ENCODE measurements around the gene MUSTN1.

Gene MUSTN1

DNA sequence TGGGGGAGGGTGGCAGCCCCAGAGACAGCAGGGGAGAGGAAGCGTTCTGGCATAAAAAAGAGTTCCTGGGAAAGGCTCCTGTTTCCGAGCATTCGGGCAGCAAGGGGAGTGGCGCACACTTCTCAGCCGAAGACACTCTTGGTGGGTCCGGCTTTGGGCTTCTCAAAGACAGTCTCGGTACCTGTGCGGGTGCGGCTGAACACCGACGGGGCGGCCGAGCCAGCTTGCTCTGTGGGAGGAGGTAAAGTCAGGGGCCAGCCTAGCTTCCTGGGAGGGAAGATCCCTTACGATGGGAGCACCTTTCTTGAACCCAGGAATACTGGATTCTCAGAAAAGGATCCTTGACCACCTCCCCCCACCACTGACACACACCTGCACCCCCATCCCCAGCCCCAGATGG lies 1.6 kb downstream of the MUSTN1 start:
- in situ Hi-C loops (cut with MboI; ENCODE audit: low pct_unique_long_range_greater_than_20kb, low sequenced_read_pairs, unreplicated experiment): no loop called here
- TF ChIP-seq, protein P1, sequence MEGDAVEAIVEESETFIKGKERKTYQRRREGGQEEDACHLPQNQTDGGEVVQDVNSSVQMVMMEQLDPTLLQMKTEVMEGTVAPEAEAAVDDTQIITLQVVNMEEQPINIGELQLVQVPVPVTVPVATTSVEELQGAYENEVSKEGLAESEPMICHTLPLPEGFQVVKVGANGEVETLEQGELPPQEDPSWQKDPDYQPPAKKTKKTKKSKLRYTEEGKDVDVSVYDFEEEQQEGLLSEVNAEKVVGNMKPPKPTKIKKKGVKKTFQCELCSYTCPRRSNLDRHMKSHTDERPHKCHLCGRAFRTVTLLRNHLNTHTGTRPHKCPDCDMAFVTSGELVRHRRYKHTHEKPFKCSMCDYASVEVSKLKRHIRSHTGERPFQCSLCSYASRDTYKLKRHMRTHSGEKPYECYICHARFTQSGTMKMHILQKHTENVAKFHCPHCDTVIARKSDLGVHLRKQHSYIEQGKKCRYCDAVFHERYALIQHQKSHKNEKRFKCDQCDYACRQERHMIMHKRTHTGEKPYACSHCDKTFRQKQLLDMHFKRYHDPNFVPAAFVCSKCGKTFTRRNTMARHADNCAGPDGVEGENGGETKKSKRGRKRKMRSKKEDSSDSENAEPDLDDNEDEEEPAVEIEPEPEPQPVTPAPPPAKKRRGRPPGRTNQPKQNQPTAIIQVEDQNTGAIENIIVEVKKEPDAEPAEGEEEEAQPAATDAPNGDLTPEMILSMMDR (IDR thresholded peaks at IDR 0.05; ENCODE audit: extremely low read depth, insufficient read depth, missing control alignments): no peak

DNA sequence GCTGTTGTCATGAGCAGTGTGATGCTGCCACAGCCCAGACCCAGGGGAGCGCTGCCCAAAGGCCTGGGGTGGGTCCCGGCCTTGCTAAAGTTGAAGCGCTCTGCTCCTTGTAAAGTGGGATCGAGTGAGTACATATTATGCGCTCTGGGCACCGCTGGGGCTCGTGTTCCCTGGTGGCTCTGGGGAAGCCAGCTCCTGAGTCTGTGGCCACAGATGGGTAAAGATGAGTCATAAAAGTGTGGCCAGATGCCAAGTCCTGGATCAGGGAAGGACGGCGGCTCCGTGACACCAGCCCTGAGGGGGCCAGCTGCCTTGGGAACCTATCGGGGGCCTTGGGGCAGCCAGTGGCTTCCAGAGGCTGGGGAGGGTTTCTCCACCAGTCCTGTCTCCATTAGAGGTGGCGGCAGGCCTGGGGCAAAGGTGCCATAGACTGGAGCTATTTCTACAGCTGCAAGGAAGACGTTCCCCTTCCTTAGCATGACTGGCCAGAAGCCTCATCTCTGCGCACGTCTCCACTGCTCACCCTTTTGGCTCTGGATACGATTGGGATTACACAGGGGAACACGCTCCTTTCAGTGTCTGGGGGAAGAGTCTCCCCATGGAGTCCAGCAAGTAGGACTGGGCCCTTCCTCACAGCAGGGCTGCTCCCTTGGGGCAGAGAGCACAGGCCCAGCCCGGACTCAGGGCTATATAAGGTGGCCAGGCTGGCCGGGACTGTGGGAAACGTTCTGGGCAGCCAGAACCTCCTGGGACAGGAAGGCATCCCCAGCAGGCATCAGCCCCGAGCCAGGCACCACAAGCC lies 3.1 kb downstream of the MUSTN1 start:
- no peak for DNase-seq (ENCODE audit: low spot score)
- TF ChIP-seq, protein P1 (IDR thresholded peaks at IDR 0.05; ENCODE audit: extremely low read depth, insufficient read depth, missing control alignments): no peak
- in situ Hi-C loops (cut with MboI; ENCODE audit: low pct_unique_long_range_greater_than_20kb, low sequenced_read_pairs, unreplicated experiment): no loop called here

More for the DNA sequence above, 1.6 kb downstream of the MUSTN1 start:
- DNase-seq (ENCODE audit: low spot score): no peak

DNA sequence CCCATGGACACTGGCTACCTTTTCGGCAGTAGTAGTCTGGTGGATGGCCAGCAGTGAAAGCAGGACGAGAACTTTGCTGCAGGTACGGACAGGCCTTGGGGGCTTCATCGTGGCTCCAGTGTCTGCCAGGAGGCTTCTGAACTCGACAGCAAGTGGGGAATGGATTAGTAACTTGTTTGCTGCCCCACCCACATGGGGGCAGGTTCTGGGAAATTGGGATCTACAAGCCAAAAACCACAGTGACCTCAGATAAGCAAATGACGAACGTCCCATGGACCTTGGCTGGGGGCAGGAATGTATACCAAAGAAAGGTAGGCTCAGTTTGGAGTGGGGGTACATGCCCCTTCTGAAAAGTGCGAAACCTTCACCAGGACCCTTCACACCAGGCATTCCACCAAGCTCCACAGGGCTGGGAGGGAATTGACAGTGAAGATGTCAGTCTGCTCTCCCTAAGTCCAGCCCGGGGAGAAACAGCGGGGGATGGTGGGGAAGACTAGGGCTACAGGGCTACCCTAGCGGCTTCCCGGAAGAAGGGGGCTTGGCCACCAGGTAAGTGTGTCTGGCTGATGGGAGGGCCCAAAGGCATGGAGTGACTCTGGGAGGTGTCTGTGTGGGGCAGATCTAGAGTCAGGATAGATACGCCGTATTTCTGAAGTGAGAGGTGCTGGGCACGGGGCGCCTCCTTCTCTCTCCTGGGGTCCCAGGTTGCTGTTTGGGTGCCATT lies 4.1 kb downstream of the MUSTN1 start, which contains the start of gene ITIH4:
ITIH4 (minus strand) TSS at position 138 of the 724 bp plus-strand sequence; CDS start at position 108, 30 bp downstream.
- DNase-seq (ENCODE audit: low spot score): no peak
- in situ Hi-C loops (cut with MboI; ENCODE audit: low pct_unique_long_range_greater_than_20kb, low sequenced_read_pairs, unreplicated experiment): no loop called here
- TF ChIP-seq, protein P1 (IDR thresholded peaks at IDR 0.05; ENCODE audit: extremely low read depth, insufficient read depth, missing control alignments): no peak

DNA sequence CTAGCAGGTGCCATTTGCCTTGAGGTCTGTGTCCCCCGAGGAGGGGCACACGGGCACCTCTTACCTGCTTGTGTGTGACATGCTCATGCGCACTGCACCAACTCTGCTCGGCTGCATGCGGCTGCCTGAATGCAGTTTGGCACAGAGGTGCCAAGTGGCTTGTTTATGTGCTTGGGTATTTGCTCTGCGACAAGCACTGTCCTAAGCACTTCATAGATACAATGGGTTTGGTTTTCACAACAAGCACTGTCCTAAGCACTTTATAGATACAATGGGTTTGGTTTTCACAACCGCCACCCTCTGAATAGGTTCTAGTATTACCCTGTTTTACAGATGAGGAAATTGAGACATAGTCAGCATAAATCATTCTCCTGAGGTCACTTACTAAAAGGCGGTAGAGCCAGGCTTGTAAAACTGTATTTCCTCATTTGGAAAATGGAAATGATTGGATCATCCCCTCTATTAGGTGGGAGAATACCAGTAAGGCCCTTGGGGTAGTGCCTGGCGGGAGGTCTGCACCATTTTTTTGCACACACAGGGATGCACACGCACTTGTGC lies 4.8 kb downstream of the MUSTN1 start:
- in situ Hi-C loops (cut with MboI; ENCODE audit: low pct_unique_long_range_greater_than_20kb, low sequenced_read_pairs, unreplicated experiment): no loop called here
- TF ChIP-seq, protein P1 (IDR thresholded peaks at IDR 0.05; ENCODE audit: extremely low read depth, insufficient read depth, missing control alignments): no peak
- no peak for DNase-seq (ENCODE audit: low spot score)

DNA sequence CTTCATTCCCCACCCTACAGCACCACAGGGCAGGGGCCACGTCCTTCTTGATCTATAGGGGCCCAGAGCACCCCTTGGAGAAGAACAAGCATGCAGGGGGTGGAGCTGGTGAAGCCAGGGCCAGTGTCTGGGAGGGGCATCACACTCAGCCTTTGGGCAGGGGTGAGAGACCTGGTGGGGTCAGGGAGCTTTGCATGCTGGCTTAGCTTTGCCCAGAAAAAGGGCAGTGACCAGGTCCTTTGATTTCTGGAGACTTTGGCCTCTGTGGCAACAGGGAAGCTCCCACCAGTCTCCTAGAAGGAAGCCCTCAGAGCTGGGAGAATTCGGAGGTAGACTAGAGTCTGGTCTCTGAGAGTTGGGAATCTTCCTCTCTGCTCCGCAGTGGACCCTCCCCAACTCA lies 5.3 kb downstream of the MUSTN1 start:
- DNase-seq (ENCODE audit: low spot score): no peak
- in situ Hi-C loops (cut with MboI; ENCODE audit: low pct_unique_long_range_greater_than_20kb, low sequenced_read_pairs, unreplicated experiment): no loop called here
- TF ChIP-seq, protein P1 (IDR thresholded peaks at IDR 0.05; ENCODE audit: extremely low read depth, insufficient read depth, missing control alignments): no peak

DNA sequence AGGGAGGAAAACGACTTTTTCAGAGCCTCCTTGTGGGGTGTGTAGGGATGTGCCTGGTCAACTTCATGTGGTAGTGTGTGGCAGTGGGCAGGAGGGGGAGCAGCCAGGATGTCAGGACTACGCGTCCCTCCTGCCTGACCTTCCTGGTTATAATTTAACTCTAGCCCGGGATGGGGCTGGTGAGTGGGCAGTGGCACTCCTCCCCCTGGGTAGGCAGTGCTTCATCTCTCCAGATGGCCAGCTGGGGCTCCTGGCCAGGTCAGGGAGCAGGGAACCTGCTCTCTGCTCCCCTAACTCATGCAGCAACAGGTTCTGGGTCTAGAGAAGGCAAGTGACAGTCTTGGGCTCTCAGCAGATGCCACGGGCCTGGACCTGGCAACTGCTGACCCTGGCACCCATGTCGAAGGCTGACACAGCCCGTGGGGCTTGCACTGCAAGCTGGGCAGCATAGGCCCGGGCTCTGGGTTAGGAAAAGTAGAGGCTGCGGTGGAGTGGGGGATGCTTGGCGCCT lies 6.9 kb downstream of the MUSTN1 start:
- DNase-seq (ENCODE audit: low spot score): no peak
- in situ Hi-C loops (cut with MboI; ENCODE audit: low pct_unique_long_range_greater_than_20kb, low sequenced_read_pairs, unreplicated experiment): no loop called here
- TF ChIP-seq, protein P1 (IDR thresholded peaks at IDR 0.05; ENCODE audit: extremely low read depth, insufficient read depth, missing control alignments): no peak
